GM23338 (cell line): ENCODE results near the gene ETHE1. TPM values are rescaled to one million over a fixed set of nuclear protein-coding genes. Genes with fewer than 3 reads are reported as not detected.
"Not testable (repeated sequence)": the region's sequence is repeated elsewhere in the genome, so short reads cannot be mapped to it uniquely, and the experiment has no call there.

ENCODE experiments used
- ATAC-seq: fragments of 200-7000 bp; cut with Tn5 transposase; 3 replicates; pipeline ENCODE4 v1.9.1; 2020
- DNase-seq: peaks from one replicate; pipeline ENCODE4 v3.0.0-alpha.2; 2015; ENCODE audit warnings: low spot score
- H2AFZ ChIP-seq: fragments of 200-600 bp; sonication (generic); 2 replicates; pipeline ENCODE4 v1.8.0; 2016; ENCODE audit warnings: antibody characterized with exemption, mild to moderate bottlenecking, moderate library complexity
- H3F3A ChIP-seq: fragments of 200-600 bp; sonication (generic); replicated peaks from 2 replicates; pipeline ENCODE4 v1.8.0; 2017; ENCODE audit warnings: antibody characterized with exemption, mixed run types, low read depth
- H3K27ac ChIP-seq: fragments of 200-600 bp; sonication (generic); 2 replicates; pipeline ENCODE4 v1.6.1; 2016; ENCODE audit warnings: low read depth
- H3K27me3 ChIP-seq: fragments of 200-600 bp; sonication (generic); 2 replicates; pipeline ENCODE4 v1.8.0; 2016; ENCODE audit warnings: mild to moderate bottlenecking, mixed run types, moderate library complexity; ENCODE audit not compliant: insufficient read depth
- H3K36me3 ChIP-seq: fragments of 200-600 bp; sonication (generic); 2 replicates; pipeline ENCODE4 v1.8.0; 2016; ENCODE audit warnings: mild to moderate bottlenecking; ENCODE audit not compliant: insufficient read depth
- H3K4me1 ChIP-seq: fragments of 200-600 bp; sonication (generic); 2 replicates; pipeline ENCODE4 v1.8.0; 2016; ENCODE audit warnings: mild to moderate bottlenecking, moderate library complexity; ENCODE audit not compliant: insufficient read depth
- H3K4me2 ChIP-seq: fragments of 200-600 bp; sonication (generic); 2 replicates; pipeline ENCODE4 v1.7.1; 2017; ENCODE audit warnings: mixed run types
- H3K4me3 ChIP-seq: fragments of 200-600 bp; sonication (generic); 2 replicates; pipeline ENCODE4 v1.6.1; 2016; ENCODE audit warnings: mixed run types
- H3K79me2 ChIP-seq: fragments of 200-600 bp; sonication (generic); replicated peaks from 2 replicates; pipeline ENCODE4 v1.8.0; 2017; ENCODE audit warnings: mild to moderate bottlenecking; ENCODE audit not compliant: insufficient read depth
- H3K9me2 ChIP-seq: fragments of 200-600 bp; sonication (generic); 2 replicates; pipeline ENCODE4 v1.8.0; 2017; ENCODE audit not compliant: insufficient read depth
- H4K20me1 ChIP-seq: fragments of 200-600 bp; sonication (generic); replicated peaks from 2 replicates; pipeline ENCODE4 v1.8.0; 2017; ENCODE audit warnings: mild to moderate bottlenecking; ENCODE audit not compliant: insufficient read depth
- H3K27ac Mint-ChIP-seq: 2 replicates; pipeline ENCODE4 v1.8.0; 2020; ENCODE audit warnings: inconsistent platforms, mild to moderate bottlenecking, moderate library complexity, mixed read lengths
- H3K27me3 Mint-ChIP-seq: 3 replicates; pipeline ENCODE4 v1.8.0; 2022; ENCODE audit warnings: low read depth, mild to moderate bottlenecking, moderate library complexity, mixed read lengths, inconsistent platforms; ENCODE audit not compliant: insufficient read depth, poor library complexity
- H3K36me3 Mint-ChIP-seq: 3 replicates; pipeline ENCODE4 v1.8.0; 2021; ENCODE audit warnings: low read depth, mild to moderate bottlenecking, inconsistent platforms, moderate library complexity, mixed read lengths
- H3K4me1 Mint-ChIP-seq: 3 replicates; pipeline ENCODE4 v1.8.0; 2020; ENCODE audit warnings: mild to moderate bottlenecking, inconsistent platforms, mixed read lengths
- H3K4me3 Mint-ChIP-seq: 3 replicates; pipeline ENCODE4 v1.8.0; 2021; ENCODE audit warnings: moderate library complexity, mild to moderate bottlenecking, inconsistent platforms, mixed read lengths
- H3K9me3 Mint-ChIP-seq: 3 replicates; pipeline ENCODE4 v1.8.0; 2020; ENCODE audit warnings: moderate library complexity, mild to moderate bottlenecking, inconsistent platforms, mixed read lengths
- CTCF ChIP-seq, 2 experiments: fragments of 200-600 bp in 1 of 2; sonication (generic) in 1 of 2; conservative IDR thresholded peaks; 2 replicates each; pipeline versions ENCODE4 v1.5.1 to v1.6.1; 2016 to 2017; ENCODE audit warnings: antibody characterized with exemption in 2 of 2, low read depth in 2 of 2, mild to moderate bottlenecking in 2 of 2, moderate library complexity in 1 of 2
- EZH2phosphoT487 ChIP-seq: fragments of 200-600 bp; sonication (generic); IDR thresholded peaks from one replicate; pipeline ENCODE4 v1.8.1; 2018; ENCODE audit warnings: antibody characterized with exemption; ENCODE audit not compliant: unreplicated experiment
- JUNB ChIP-seq: IDR thresholded peaks from one replicate; pipeline ENCODE4 v1.6.1; 2016; ENCODE audit warnings: antibody characterized with exemption; ENCODE audit not compliant: unreplicated experiment
- NANOG ChIP-seq: IDR thresholded peaks from 2 replicates; pipeline ENCODE4 v1.6.1; 2016; ENCODE audit warnings: antibody characterized with exemption, borderline replicate concordance
- POLR2AphosphoS5 ChIP-seq: IDR thresholded peaks from 2 replicates; pipeline ENCODE4 v1.6.1; 2016; ENCODE audit warnings: antibody characterized with exemption, low read depth
- REST ChIP-seq: IDR thresholded peaks from one replicate; pipeline ENCODE4 v1.6.1; 2018; ENCODE audit warnings: antibody characterized with exemption; ENCODE audit not compliant: unreplicated experiment
- STAT1 ChIP-seq: IDR thresholded peaks from one replicate; pipeline ENCODE4 v1.6.1; 2016; ENCODE audit warnings: antibody characterized with exemption; ENCODE audit not compliant: unreplicated experiment
- polyA plus RNA-seq: library from polyadenylated mRNA; unstranded; fragments of >200 nt; fragmentation: Nextera tagmentation; extraction: Ambion mirVana; gene quantifications from 2 replicates; pipeline ENCODE4 v1.2.1, GENCODE V29; 2016
- total RNA-seq: library from RNA; depleted of rRNA; stranded (reverse); fragments of >200 nt; shearing (Covaris generic); gene quantifications from 2 replicates; pipeline ENCODE4 v1.2.3, GENCODE V29; 2014

ETHE1 gene
- total and polyA plus RNA-seq, 2 experiments from 2014 or later: 11.1 to 25.5 TPM

- DNase-seq, H4K20me1 ChIP-seq, H2AFZ ChIP-seq, ATAC-seq, H3F3A ChIP-seq, H3K79me2 ChIP-seq, H3K4me3 Mint-ChIP-seq, H3K27ac ChIP-seq, H3K4me2 ChIP-seq, H3K9me3 Mint-ChIP-seq, H3K27ac Mint-ChIP-seq, H3K9me2 ChIP-seq, H3K4me1 ChIP-seq, H3K4me3 ChIP-seq, H3K36me3 Mint-ChIP-seq, H3K36me3 ChIP-seq: not testable (repeated sequence)
- peaks cover 28% of the 10 kb centered on the region for H3K27me3 ChIP-seq
- H3K4me1 Mint-ChIP-seq: peaks cover 14% of the 10 kb centered on the region
- peaks cover 22% of the 10 kb centered on the region for H3K27me3 Mint-ChIP-seq
These were observed 3.3 kb downstream of the ETHE1 start for GRCh38 chr19:43523696-43524095.

- H3K9me3 Mint-ChIP-seq: no peaks in the 10 kb centered on the region
- peaks cover 21% of the 10 kb centered on the region for H3K27me3 ChIP-seq
- H3K27ac ChIP-seq: no peak overlapping the region
- H3K4me1 Mint-ChIP-seq: peaks cover 14% of the 10 kb centered on the region
- no peaks in the 10 kb centered on the region; the same call in 1 of the 2 replicates for H3F3A ChIP-seq
- H3K4me3 Mint-ChIP-seq: no peak overlapping the region
- no peak for TF ChIP-seq EZH2phosphoT487
- no peak for TF ChIP-seq NANOG
- no peak for TF ChIP-seq STAT1
- TF ChIP-seq CTCF (conservative IDR thresholded peaks at IDR 0.05; ENCODE audit: low read depth in 2 of 2): no peak
- no peak for ATAC-seq
- H3K27ac Mint-ChIP-seq: no peak overlapping the region
- no peak for DNase-seq
- H4K20me1 ChIP-seq: no peaks in the 10 kb centered on the region; the same call in 1 of the 2 replicates
- no peak overlapping the region for H3K4me2 ChIP-seq
- H3K79me2 ChIP-seq: no peaks in the 10 kb centered on the region
- no peak overlapping the region for H2AFZ ChIP-seq
- no peak overlapping the region for H3K4me3 ChIP-seq
- H3K36me3 Mint-ChIP-seq: no peaks in the 10 kb centered on the region
- H3K9me2 ChIP-seq: no peaks in the 10 kb centered on the region
- H3K4me1 ChIP-seq: peaks cover 8% of the 10 kb centered on the region; the same call in 1 of the 2 replicates
- H3K36me3 ChIP-seq: no peaks in the 10 kb centered on the region
- peaks cover 21% of the 10 kb centered on the region for H3K27me3 Mint-ChIP-seq
These were observed 4.1 kb downstream of the ETHE1 start for GRCh38 chr19:43522929-43523328.

- Mint-ChIP-seq H3K4me3 (no peak overlapping the region), H3K4me1 (peaks cover 4% of the 10 kb centered on the region; the same call in 2 of the 3 replicates), H3K27me3 (no peaks in the 10 kb centered on the region), H3K9me3 (no peaks in the 10 kb centered on the region), H3K27ac (peak overlapping the region; percentile 41; the same call in 1 of the 2 replicates), H3K36me3 (no peaks in the 10 kb centered on the region)
- no peaks in the 10 kb centered on the region for H3K36me3 ChIP-seq
- H3K79me2 ChIP-seq: no peaks in the 10 kb centered on the region
- ATAC-seq (peak; percentile 86), DNase-seq (peak; percentile 96)
- H3K27ac ChIP-seq: 0 out of 2 replicates have a peak overlapping the region, but pooled peaks have one; percentile 24
- TF ChIP-seq POLR2AphosphoS5 (no peak), REST (no peak), NANOG (no peak), CTCF (conservative IDR thresholded peaks at IDR 0.05; ENCODE audit: low read depth in 2 of 2) (peak; percentile 91 to 98), JUNB (no peak)
- H3F3A ChIP-seq: no peaks in the 10 kb centered on the region
- no peaks in the 10 kb centered on the region for H3K4me1 ChIP-seq
- no peaks in the 10 kb centered on the region for H3K27me3 ChIP-seq
- no peaks in the 10 kb centered on the region; the same call in 1 of the 2 replicates for H4K20me1 ChIP-seq
- no peak overlapping the region for H3K4me2 ChIP-seq
- H3K4me3 ChIP-seq: no peak overlapping the region
- no peaks in the 10 kb centered on the region for H3K9me2 ChIP-seq
- no peak overlapping the region for H2AFZ ChIP-seq
These were observed 7.4 kb downstream of the ETHE1 start for GRCh38 chr19:43519436-43520088.
